ENCODE data around the gene ZNRF1. TPM values are rescaled to one million over a fixed set of nuclear protein-coding genes. Genes with fewer than 3 reads are reported as not detected.

ZNRF1 gene
- total and polyA plus RNA-seq, 2 of the 13 experiments (the other 11 are each of a cell fraction or from before 2014, with no cell fraction given), result 43.9 to 58.7 TPM

DNA sequence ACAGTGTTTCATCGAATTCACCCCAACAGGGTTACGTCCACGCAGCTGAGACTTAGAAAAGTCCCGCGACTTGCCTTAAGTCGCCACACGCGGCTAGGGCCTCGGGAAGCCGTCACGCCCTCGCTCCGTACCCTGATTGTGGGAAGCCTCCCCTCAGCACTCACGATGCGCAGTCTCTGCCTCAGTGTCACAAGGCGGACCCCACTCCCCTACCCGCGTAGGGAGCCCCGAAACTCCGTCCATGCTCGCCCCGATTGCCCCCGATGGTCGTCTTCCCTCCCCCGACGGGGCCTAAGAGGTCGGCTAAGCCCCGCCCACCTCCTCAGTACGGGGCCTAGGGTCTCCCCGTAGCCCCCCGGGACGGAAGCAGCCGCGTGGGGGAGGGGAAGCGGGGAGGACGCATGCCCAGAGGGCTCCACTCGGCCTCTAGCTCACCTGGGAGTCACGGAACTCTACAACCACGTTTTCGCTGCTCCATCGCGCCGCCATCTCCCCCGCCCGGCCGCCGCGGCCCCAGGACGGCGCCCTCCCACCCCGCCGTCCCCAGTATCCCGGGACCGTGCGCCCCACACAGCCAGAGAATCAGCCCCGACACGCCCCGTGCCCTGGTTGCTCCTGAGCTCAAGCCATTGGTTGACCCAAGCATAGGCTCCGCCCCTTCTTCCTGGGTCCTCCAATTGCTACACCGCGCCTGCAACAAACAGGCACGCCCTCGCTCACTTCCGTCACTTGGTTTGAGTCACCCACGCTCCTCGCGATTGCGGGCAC is 14.1 kb upstream of the ZNRF1 start, which contains the start of gene WDR59 (continued):
- TF ChIP-seq, protein P1, sequence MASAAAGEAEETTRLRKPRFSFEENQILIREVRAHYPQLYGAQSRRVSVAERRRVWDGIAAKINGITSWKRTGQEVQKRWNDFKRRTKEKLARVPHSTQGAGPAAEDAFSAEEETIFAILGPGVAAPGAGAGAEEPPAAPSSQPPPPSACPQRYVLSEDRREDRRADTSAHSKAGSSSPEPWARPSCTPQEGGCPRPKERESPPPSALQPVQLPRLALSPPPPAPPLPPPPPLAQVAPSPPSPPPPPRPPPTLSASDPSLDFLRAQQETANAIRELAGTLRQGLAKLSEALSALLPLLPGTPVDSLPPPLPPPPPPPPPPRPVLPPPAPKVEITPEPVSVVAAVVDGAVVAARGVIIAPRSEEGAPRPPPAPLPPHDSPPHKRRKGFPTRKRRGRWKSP (CRISPR knock-in tag; IDR thresholded peaks at IDR 0.05), result peak; percentile 77
- no peak for TF ChIP-seq ZNF766 (CRISPR knock-in tag; IDR thresholded peaks at IDR 0.05; ENCODE audit: borderline replicate concordance)
- no peak; the same call in 1 of the 2 replicates for TF ChIP-seq ELF4 (CRISPR knock-in tag; IDR thresholded peaks at IDR 0.05; ENCODE audit: borderline replicate concordance)
- TF ChIP-seq, protein P2, sequence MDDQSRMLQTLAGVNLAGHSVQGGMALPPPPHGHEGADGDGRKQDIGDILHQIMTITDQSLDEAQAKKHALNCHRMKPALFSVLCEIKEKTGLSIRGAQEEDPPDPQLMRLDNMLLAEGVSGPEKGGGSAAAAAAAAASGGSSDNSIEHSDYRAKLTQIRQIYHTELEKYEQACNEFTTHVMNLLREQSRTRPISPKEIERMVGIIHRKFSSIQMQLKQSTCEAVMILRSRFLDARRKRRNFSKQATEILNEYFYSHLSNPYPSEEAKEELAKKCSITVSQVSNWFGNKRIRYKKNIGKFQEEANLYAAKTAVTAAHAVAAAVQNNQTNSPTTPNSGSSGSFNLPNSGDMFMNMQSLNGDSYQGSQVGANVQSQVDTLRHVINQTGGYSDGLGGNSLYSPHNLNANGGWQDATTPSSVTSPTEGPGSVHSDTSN (CRISPR knock-in tag; IDR thresholded peaks at IDR 0.05; ENCODE audit: borderline replicate concordance), result no peak
- TF ChIP-seq AHDC1 (CRISPR knock-in tag; IDR thresholded peaks at IDR 0.05; ENCODE audit: borderline replicate concordance), result no peak
- TF ChIP-seq, protein P3, sequence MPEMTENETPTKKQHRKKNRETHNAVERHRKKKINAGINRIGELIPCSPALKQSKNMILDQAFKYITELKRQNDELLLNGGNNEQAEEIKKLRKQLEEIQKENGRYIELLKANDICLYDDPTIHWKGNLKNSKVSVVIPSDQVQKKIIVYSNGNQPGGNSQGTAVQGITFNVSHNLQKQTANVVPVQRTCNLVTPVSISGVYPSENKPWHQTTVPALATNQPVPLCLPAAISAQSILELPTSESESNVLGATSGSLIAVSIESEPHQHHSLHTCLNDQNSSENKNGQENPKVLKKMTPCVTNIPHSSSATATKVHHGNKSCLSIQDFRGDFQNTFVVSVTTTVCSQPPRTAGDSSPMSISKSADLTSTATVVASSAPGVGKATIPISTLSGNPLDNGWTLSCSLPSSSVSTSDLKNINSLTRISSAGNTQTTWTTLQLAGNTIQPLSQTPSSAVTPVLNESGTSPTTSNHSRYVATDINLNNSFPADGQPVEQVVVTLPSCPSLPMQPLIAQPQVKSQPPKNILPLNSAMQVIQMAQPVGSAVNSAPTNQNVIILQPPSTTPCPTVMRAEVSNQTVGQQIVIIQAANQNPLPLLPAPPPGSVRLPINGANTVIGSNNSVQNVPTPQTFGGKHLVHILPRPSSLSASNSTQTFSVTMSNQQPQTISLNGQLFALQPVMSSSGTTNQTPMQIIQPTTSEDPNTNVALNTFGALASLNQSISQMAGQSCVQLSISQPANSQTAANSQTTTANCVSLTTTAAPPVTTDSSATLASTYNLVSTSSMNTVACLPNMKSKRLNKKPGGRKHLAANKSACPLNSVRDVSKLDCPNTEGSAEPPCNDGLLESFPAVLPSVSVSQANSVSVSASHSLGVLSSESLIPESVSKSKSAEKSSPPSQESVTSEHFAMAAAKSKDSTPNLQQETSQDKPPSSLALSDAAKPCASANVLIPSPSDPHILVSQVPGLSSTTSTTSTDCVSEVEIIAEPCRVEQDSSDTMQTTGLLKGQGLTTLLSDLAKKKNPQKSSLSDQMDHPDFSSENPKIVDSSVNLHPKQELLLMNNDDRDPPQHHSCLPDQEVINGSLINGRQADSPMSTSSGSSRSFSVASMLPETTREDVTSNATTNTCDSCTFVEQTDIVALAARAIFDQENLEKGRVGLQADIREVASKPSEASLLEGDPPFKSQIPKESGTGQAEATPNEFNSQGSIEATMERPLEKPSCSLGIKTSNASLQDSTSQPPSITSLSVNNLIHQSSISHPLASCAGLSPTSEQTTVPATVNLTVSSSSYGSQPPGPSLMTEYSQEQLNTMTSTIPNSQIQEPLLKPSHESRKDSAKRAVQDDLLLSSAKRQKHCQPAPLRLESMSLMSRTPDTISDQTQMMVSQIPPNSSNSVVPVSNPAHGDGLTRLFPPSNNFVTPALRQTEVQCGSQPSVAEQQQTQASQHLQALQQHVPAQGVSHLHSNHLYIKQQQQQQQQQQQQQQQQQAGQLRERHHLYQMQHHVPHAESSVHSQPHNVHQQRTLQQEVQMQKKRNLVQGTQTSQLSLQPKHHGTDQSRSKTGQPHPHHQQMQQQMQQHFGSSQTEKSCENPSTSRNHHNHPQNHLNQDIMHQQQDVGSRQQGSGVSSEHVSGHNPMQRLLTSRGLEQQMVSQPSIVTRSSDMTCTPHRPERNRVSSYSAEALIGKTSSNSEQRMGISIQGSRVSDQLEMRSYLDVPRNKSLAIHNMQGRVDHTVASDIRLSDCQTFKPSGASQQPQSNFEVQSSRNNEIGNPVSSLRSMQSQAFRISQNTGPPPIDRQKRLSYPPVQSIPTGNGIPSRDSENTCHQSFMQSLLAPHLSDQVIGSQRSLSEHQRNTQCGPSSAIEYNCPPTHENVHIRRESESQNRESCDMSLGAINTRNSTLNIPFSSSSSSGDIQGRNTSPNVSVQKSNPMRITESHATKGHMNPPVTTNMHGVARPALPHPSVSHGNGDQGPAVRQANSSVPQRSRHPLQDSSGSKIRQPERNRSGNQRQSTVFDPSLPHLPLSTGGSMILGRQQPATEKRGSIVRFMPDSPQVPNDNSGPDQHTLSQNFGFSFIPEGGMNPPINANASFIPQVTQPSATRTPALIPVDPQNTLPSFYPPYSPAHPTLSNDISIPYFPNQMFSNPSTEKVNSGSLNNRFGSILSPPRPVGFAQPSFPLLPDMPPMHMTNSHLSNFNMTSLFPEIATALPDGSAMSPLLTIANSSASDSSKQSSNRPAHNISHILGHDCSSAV (CRISPR knock-in tag; IDR thresholded peaks at IDR 0.05; ENCODE audit: borderline replicate concordance), result no peak
- TF ChIP-seq ZFP91 (CRISPR knock-in tag; IDR thresholded peaks at IDR 0.05; ENCODE audit: borderline replicate concordance), result peak; percentile 92
- TF ChIP-seq PLRG1 (conservative IDR thresholded peaks at IDR 0.05), result no peak
- TF ChIP-seq ZBTB8A (CRISPR knock-in tag; IDR thresholded peaks at IDR 0.05; ENCODE audit: borderline replicate concordance, low read depth), result no peak

All from HepG2 (cell line).